ACC112 (cell line): Measurements from ENCODE around the gene C16orf54.
"Not testable (repeated sequence)": the region's sequence is repeated elsewhere in the genome, so short reads cannot be mapped to it uniquely, and the experiment has no call there.

Experiments used
- H2AFZ ChIP-seq: fragments of 200-600 bp; sonication (generic); one replicate; pipeline ENCODE4 v1.6.0; 2017; ENCODE audit warnings: antibody characterized with exemption, low read length; ENCODE audit not compliant: unreplicated experiment
- H3K27ac ChIP-seq: fragments of 200-600 bp; sonication (generic); 2 replicates; pipeline ENCODE4 v1.5.1; 2014; ENCODE audit warnings: low read depth, mild to moderate bottlenecking, antibody characterized with exemption, low read length, moderate library complexity
- H3K27me3 ChIP-seq: fragments of 200-600 bp; sonication (generic); 2 replicates; pipeline ENCODE4 v1.6.1; 2014; ENCODE audit warnings: mild to moderate bottlenecking, antibody characterized with exemption, low read length, moderate library complexity, mixed read lengths; ENCODE audit not compliant: insufficient read depth
- H3K36me3 ChIP-seq: fragments of 200-600 bp; sonication (generic); 2 replicates; pipeline ENCODE4 v1.6.1; 2016; ENCODE audit warnings: mild to moderate bottlenecking, antibody characterized with exemption, low read length, moderate library complexity, mixed read lengths; ENCODE audit not compliant: insufficient read depth
- H3K4me1 ChIP-seq: fragments of 200-600 bp; sonication (generic); one replicate; pipeline ENCODE4 v1.6.1; 2016; ENCODE audit warnings: low read length, mixed read lengths; ENCODE audit not compliant: insufficient read depth, unreplicated experiment, control insufficient read depth
- H3K4me3 ChIP-seq: fragments of 200-600 bp; sonication (generic); 2 replicates; pipeline ENCODE4 v1.5.1; 2014; ENCODE audit warnings: mild to moderate bottlenecking, low read depth, low read length
- H3K79me2 ChIP-seq: fragments of 200-600 bp; sonication (generic); one replicate; pipeline ENCODE4 v1.6.0; 2016; ENCODE audit warnings: low read length; ENCODE audit not compliant: control insufficient read depth, unreplicated experiment, insufficient read depth

Gene C16orf54

DNA sequence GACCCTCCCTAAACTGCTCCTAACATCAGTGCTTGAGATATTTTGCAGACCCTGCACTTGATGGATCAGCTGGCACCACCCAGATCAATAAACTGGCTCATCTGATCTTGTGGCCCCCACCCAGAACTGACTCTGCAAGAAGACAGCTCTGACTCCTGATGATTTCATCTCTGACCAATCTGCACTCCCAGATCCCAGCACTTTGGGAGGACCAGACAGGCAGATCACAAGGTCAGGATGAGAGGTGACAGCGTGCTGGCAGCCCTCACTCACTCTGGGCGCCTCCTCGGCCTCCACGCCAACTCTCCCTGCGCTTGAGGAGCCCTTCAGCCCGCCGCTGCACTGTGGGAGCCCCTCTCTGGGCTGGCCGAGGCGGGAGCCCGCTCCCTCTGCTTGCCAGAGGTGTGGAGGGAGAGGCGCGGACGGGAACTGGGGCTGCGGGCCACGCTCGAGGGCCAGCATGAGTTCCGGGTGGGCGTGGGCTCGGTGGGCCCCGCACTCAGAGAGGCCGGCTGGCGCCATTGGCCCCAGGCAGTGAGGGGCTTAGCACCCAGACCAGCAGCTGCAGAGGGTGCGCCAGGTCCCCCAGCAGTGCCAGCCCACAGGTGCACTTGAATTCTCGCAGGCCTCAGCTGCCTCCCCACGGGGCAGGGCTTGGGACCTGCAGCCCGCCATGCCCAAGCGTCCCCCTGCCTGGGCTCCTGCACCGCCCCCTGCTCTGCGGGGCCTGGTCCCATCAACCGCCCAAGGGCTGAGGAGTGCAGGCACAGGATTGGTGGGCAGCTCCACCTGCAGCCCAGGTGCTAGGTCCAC is 2.4 kb upstream of the C16orf54 start:
- H3K4me3 ChIP-seq = no peak overlapping the region
- H3K36me3 ChIP-seq = no peaks in the 10 kb centered on the region
- H3K4me1 ChIP-seq = no peaks in the 10 kb centered on the region
- H2AFZ ChIP-seq = no peak overlapping the region
- no peaks in the 10 kb centered on the region for H3K79me2 ChIP-seq
- no peak overlapping the region for H3K27ac ChIP-seq
- peaks cover 4% of the 10 kb centered on the region; the same call in 1 of the 2 replicates for H3K27me3 ChIP-seq

DNA sequence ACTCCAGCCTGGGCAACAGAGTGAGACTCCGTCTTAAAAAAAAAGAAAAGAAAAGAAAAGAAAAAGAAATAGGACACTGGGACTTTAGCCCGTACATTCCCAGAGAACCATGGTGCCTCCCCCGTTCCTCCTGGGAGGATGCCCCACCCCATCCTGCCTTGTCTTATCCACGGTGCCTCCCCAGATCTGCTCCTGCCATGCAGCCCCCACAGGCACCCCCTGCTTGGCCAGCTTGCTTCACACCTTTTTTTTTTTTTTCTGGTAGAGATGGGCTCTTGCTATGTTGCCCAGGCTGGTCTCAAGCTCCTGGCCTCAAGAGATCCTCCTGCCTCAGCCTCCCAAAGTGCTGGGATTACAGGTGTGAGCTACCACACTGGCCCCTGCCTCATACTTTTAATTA is 728 bp upstream of the C16orf54 start:
- not testable (repeated sequence) for H3K4me1 ChIP-seq, H3K27me3 ChIP-seq, H3K36me3 ChIP-seq, H3K27ac ChIP-seq, H2AFZ ChIP-seq, H3K4me3 ChIP-seq, H3K79me2 ChIP-seq

DNA sequence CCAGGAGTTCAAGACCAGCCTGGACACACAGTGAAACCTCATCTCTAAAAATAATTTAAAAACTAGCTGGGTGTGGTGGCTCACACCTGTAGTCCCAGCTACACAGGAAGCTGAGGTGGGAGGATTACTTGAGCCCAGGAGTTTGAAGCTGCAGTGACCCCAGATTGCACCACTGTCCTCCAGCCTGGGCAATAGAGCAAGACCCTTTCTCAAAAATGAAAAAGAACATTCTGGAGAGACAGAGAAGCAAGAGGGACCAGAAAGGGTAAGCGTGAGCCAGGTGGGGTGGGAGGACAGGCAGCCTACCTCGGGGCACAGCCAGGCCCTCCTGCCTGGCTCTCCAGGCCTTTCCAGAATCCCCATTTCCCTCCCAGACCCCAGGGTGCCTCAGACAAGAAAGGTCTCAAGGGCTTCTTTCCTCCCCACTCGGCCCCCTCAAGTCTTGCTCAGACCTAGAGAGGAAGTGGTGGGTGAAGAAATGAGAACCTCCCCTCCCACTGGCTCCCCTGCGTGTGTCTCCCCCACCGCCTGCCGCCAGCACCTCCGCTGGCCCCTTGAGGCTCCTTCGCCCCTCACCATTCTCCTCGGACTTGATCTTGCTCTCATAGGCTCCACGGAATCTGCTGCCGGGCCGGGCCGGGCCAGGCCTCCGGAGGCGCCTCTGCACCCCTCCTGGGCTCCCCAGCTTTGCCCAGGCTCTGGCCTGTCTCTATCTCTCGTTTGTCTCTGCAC is 503 bp downstream of the C16orf54 start:
- Histone ChIP-seq H3K4me1 (no peaks in the 10 kb centered on the region), H3K27ac (no peak overlapping the region), H2AFZ (no peak overlapping the region), H3K4me3 (no peak overlapping the region), H3K27me3 (peaks cover 8% of the 10 kb centered on the region; the same call in 1 of the 2 replicates), H3K36me3 (no peaks in the 10 kb centered on the region), H3K79me2 (no peaks in the 10 kb centered on the region)

DNA sequence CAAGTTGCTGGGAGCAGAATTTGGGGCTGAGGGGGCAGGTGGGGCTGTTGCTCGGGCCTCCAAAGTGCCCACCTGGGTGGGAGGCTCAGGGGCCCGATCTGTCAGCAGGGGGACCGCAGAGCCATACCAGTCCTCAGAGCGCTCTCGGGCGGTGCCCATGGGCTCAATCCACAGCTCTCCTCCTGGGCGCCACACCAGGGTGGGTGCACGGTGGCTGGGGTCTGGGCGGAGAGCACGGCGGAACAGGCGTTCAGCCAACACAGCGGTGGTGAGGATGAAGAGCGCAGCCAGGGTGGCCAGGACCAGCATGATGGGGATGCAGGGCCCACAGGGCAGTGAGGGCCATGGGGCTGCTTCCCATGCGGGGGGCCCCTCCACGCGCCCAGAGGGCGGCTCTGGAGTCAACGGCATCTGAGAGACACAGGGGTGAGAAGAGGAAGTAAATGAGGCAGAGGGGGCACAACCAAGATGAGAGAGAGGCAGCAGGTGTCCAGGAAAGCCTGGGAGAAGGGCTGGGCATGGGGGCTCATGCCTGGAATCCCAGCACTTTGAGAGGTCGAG is 1.2 kb downstream of the C16orf54 start:
- Histone ChIP-seq H3K4me3 (no peak overlapping the region), H3K27ac (no peak overlapping the region), H3K79me2 (no peaks in the 10 kb centered on the region), H3K36me3 (no peaks in the 10 kb centered on the region), H2AFZ (no peak overlapping the region), H3K4me1 (no peaks in the 10 kb centered on the region), H3K27me3 (peaks cover 13% of the 10 kb centered on the region; the same call in 1 of the 2 replicates)

DNA sequence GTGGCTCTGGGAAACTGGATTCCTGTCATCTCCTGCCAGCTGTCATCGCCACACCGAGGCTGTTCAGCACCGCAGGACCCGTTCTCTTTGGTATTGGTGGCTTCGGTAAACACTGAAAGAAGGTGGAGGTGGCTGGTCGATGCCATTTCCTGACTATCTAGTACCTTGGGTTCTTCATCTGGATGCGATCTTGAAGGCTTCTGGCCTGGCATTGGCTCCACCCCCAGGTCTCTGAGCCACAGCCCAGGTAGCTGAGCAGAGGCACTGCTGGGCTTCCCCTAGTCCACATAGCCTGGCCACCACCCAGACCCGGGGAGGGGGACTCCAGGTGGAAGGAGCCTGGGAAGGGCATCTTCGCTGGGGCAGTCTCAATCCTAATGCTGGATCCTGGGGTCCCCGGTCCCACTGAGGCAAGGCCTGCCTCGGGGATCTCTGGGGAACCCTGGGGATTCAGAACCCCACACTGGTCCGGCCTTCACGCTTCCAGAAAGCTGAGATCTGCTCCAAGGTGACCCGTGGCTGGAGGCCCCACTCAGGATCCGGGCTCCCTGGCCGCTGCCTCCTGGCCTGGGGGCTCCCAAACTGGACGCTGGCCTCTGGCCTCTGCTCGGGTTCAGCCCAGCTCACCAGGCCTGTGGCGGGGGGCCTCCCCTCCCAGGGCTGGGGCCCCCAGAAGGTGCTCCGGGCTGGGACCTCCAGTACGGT is 1.8 kb downstream of the C16orf54 start:
- Histone ChIP-seq H3K36me3 (no peaks in the 10 kb centered on the region), H3K27ac (no peak overlapping the region), H3K79me2 (no peaks in the 10 kb centered on the region), H3K27me3 (peaks cover 13% of the 10 kb centered on the region; the same call in 1 of the 2 replicates), H3K4me1 (no peaks in the 10 kb centered on the region), H2AFZ (no peak overlapping the region), H3K4me3 (no peak overlapping the region)

DNA sequence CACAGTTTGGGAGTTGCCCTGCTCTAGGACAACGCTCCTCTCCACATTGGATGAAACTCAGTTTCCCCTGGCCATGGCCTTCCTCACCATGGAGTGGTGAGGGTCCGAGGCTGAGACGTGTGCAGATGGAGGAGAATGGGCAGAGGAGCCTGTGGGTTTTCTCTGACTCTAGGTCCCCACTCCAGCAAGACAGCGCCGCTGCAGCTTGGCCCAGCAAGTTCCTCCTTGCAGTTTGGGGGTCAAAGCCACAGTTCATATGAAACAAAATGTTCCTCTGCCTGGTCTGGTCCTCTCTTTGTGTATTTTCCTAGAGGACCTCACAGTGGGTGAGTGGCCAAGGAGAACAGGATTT is 2.3 kb downstream of the C16orf54 start:
- no peak overlapping the region for H2AFZ ChIP-seq
- peaks cover 13% of the 10 kb centered on the region; the same call in 1 of the 2 replicates for H3K27me3 ChIP-seq
- no peak overlapping the region for H3K27ac ChIP-seq
- no peak overlapping the region for H3K4me3 ChIP-seq
- H3K36me3 ChIP-seq = no peaks in the 10 kb centered on the region
- H3K4me1 ChIP-seq = no peaks in the 10 kb centered on the region
- H3K79me2 ChIP-seq = no peaks in the 10 kb centered on the region

DNA sequence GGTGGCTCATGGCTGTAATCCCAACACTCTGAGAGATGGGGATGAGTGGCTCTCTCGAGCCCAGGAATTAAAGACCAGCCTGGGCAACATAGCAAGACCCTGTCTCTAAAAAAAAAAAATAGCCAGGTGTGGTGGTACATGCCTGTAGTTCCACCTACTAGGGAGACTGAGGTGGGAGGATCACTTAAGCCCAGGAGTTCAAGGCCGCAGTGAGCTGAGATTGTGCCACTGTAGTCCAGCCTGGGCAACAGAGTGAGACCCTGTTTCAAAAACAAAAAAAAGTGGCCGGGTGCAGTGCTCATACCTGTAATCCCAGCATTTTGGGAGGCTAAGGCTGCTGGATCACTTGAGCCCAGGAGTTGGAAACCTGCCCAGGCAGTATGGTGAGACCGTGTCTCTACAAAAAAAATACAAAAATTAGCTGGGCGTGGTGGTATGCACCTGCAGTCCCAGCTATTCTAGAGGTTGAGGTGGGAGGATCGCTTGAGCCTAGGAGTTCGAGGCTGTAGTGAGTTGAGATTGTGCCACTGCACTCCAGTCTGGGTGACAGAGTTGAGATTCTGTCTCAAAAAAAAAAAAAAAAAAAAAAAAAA is 3.0 kb downstream of the C16orf54 start:
- H3K36me3 ChIP-seq = no peaks in the 10 kb centered on the region
- no peak overlapping the region for H3K27ac ChIP-seq
- H3K79me2 ChIP-seq = no peaks in the 10 kb centered on the region
- peaks cover 13% of the 10 kb centered on the region; the same call in 1 of the 2 replicates for H3K27me3 ChIP-seq
- no peak overlapping the region for H2AFZ ChIP-seq
- no peaks in the 10 kb centered on the region for H3K4me1 ChIP-seq
- H3K4me3 ChIP-seq = no peak overlapping the region

DNA sequence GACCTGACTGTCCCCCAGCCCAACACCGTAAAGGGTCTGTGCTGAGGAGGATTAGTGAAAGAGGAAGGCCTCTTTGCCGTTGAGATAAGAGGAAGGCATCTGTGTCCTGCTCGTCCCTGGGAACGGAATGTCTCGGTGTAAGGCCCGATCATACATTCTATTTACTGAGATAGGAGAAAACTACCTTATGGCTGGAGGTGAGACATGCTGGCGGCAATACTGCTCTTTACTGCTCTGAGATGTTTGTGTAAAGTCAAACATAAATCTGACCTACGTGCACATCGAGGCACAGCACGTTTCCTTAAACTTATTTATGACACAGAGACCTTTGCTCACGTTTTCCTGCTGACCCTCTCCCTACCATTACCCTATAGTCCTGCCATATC is 5.2 kb downstream of the C16orf54 start:
- H3K36me3 ChIP-seq, H3K27ac ChIP-seq, H3K4me1 ChIP-seq, H2AFZ ChIP-seq, H3K79me2 ChIP-seq, H3K4me3 ChIP-seq: not testable (repeated sequence)
- H3K27me3 ChIP-seq = peaks cover 13% of the 10 kb centered on the region

DNA sequence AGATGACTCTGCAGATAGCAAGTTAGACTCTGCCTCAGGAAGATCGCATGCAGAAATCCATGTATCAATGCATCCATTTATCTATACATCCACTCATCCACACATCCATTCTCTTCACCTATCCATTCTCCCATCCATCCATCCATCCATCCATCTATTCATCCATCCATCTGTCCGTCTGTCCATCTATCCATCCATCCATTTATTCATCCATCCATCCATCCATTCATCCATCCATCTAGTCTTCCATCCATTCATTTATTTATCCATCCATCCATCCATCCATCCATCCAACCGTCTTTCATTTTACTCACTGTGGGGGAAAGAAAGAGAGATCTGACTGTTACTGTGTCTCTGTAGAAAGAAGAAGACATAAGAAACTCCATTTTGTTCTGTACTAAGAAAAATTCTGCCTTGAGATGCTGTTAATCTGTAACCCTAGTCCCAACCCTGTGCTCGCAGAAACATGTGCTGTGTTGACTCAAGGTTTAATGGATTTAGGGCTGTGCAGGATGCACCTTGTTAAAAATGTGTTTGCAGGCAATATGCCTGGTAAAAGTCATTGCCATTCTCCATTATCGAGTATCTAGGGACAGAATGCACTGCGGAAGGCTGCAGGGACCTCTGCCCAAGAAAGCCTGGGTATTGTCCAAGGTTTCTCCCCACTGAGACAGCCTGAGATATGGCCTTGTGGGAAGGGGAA is 5.7 kb downstream of the C16orf54 start:
- not testable (repeated sequence) for H2AFZ ChIP-seq, H3K36me3 ChIP-seq, H3K27ac ChIP-seq, H3K4me3 ChIP-seq, H3K4me1 ChIP-seq, H3K79me2 ChIP-seq
- peaks cover 13% of the 10 kb centered on the region for H3K27me3 ChIP-seq

DNA sequence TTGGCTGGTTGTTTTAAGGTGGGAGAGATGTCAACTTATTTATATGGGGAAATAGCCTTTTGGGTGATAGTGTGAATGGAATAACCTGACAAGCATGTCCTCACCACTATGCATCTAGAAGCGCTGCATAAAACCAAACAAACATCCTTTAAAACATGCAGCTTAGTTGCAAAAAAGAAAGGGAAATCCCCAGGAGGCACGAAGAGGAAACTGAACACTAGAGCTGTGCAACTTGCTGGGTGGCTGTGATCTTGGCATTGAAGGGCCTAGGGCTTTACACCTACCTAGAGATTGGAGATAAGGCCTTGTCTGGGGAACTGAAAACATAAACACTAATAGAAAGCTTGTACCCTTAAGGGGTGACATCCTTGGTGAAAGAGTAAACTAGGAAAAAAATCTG is 7.3 kb downstream of the C16orf54 start:
- Histone ChIP-seq H3K79me2 (no peaks in the 10 kb centered on the region), H3K27ac (no peak overlapping the region), H3K36me3 (no peaks in the 10 kb centered on the region), H3K4me3 (no peak overlapping the region), H3K27me3 (peaks cover 16% of the 10 kb centered on the region), H2AFZ (no peak overlapping the region), H3K4me1 (no peaks in the 10 kb centered on the region)
